Measurements from ENCODE around the gene SCNN1A.

The SCNN1A gene

DNA sequence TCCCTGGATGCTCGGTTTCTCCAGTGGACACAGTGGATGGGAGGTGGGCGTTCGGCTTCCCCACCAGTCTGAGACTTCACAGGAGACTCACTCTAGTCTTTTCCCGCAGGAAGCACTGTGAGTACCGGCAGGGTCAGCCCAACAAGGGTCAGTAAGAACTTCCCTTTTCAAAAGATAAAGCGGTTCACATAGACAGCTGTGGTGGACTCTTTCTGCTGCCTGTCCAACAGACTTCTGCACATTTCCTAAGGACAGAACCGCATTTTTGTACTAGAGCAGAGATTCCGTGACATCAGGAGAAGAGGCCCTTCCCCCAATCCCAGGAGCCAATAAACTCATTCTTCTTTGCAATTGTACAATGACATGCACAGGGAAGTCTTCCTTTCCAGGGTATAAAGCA is 19.0 kb upstream of the SCNN1A start:
- TF ChIP-seq, protein P1, sequence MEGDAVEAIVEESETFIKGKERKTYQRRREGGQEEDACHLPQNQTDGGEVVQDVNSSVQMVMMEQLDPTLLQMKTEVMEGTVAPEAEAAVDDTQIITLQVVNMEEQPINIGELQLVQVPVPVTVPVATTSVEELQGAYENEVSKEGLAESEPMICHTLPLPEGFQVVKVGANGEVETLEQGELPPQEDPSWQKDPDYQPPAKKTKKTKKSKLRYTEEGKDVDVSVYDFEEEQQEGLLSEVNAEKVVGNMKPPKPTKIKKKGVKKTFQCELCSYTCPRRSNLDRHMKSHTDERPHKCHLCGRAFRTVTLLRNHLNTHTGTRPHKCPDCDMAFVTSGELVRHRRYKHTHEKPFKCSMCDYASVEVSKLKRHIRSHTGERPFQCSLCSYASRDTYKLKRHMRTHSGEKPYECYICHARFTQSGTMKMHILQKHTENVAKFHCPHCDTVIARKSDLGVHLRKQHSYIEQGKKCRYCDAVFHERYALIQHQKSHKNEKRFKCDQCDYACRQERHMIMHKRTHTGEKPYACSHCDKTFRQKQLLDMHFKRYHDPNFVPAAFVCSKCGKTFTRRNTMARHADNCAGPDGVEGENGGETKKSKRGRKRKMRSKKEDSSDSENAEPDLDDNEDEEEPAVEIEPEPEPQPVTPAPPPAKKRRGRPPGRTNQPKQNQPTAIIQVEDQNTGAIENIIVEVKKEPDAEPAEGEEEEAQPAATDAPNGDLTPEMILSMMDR (IDR thresholded peaks at IDR 0.05; ENCODE audit: low read depth, low read length) = no peak
- no peak for DNase-seq (ENCODE audit: low read depth, low spot score)
- H3K4me3 ChIP-seq (ENCODE audit: low read depth, low read length) = no peak overlapping the region
- in situ Hi-C loops (cut with HindIII; ENCODE audit: low sequenced_read_pairs) = no loop called here

GRCh38 chr12:6393109-6393508 is 17.7 kb upstream of the SCNN1A start:
- in situ Hi-C loops (cut with HindIII; ENCODE audit: low sequenced_read_pairs) = no loop called here

GRCh38 chr12:6392504-6392903 is 17.1 kb upstream of the SCNN1A start:
- TF ChIP-seq, protein P1 (IDR thresholded peaks at IDR 0.05; ENCODE audit: low read depth, low read length) = no peak
- in situ Hi-C loops (cut with HindIII; ENCODE audit: low sequenced_read_pairs) = no loop called here
- no peak overlapping the region for H3K4me3 ChIP-seq (ENCODE audit: low read depth, low read length)
- DNase-seq (ENCODE audit: low read depth, low spot score) = no peak

More at GRCh38 chr12:6393109-6393508, 17.7 kb upstream of the SCNN1A start:
- DNase-seq (ENCODE audit: low read depth, low spot score) = no peak
- H3K4me3 ChIP-seq (ENCODE audit: low read depth, low read length) = no peak overlapping the region
- TF ChIP-seq, protein P1 (IDR thresholded peaks at IDR 0.05; ENCODE audit: low read depth, low read length) = no peak

GRCh38 chr12:6391013-6391412 is 15.7 kb upstream of the SCNN1A start:
- in situ Hi-C loops (cut with HindIII; ENCODE audit: low sequenced_read_pairs) = no loop called here
- H3K4me3 ChIP-seq (ENCODE audit: low read depth, low read length) = no peak overlapping the region
- TF ChIP-seq, protein P1 (IDR thresholded peaks at IDR 0.05; ENCODE audit: low read depth, low read length) = no peak

GRCh38 chr12:6390084-6390799 is 14.9 kb upstream of the SCNN1A start:
- in situ Hi-C loops (cut with HindIII; ENCODE audit: low sequenced_read_pairs) = no loop called here
- DNase-seq (ENCODE audit: low read depth, low spot score) = no peak
- no peak overlapping the region for H3K4me3 ChIP-seq (ENCODE audit: low read depth, low read length)
- TF ChIP-seq, protein P1 (IDR thresholded peaks at IDR 0.05; ENCODE audit: low read depth, low read length) = no peak

More at GRCh38 chr12:6391013-6391412, 15.7 kb upstream of the SCNN1A start:
- no peak for DNase-seq (ENCODE audit: low read depth, low spot score)

DNA sequence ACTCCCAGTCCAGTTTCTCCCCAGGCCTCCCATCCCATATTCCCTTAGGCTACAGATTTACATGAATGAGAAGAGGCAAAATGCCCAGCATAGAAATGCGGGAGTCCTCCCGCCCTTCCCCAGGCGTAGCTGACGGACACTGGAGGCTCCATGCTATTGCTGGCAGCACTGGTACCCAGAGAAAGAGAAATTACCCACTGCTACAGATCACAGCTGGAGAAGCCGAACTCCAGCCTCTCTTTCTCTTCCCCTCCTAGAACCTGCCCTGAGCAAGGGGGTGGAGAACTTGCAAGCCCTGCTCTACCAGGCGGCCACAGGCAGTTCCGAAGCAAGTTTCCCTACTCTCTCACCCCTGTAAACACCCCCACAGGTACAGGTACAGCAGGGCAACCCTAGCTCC is 12.2 kb upstream of the SCNN1A start:
- no peak for DNase-seq (ENCODE audit: low read depth, low spot score)
- H3K4me3 ChIP-seq (ENCODE audit: low read depth, low read length) = no peak overlapping the region
- in situ Hi-C loops (cut with HindIII; ENCODE audit: low sequenced_read_pairs) = no loop called here
- TF ChIP-seq, protein P1 (IDR thresholded peaks at IDR 0.05; ENCODE audit: low read depth, low read length) = no peak
